GM15510 (cell line): ENCODE measurements around the gene EDC3.

Source experiments
- POLR2A ChIP-seq: IDR thresholded peaks from 3 replicates; pipeline ENCODE4 v1.6.1; 2011; ENCODE audit warnings: borderline replicate concordance; ENCODE audit not compliant: insufficient read length; ENCODE audit errors: extremely low read depth

The EDC3 gene

GRCh38 chr15:74584779-74585178 lies 111.0 kb downstream of the EDC3 start:
- no peak for TF ChIP-seq POLR2A

DNA sequence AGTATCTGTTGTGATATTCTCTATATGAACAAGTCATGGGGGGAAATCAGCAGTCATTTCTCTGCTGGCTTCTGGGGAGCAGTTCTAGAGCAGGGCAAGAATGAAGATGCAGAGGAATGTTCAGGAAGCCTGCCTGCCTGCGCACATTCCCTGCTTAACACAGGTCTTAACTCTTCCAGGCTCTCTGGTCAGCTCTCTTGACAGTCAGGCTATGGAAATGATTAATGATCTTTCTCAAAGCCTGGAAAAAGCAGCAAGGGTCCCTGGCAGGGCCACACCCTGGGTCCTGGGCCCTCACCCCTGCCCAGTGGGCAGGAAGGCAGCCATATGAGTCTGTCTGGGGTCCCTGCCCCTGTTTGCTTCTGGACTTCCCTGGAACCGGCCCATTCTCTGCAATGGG lies 111.6 kb downstream of the EDC3 start:
- no peak for TF ChIP-seq POLR2A
